NCI-H2107 treated with DMSO at 0.1 percent for 48 hours (cell line): Measurements from ENCODE around the gene AOPEP.

Experiments used
- DNase-seq: peaks from one replicate; lab custom pipeline; 2025; ENCODE audit not compliant: unreplicated experiment; lab: John Stamatoyannopoulos, UW

AOPEP gene

GRCh38 chr9:95075700-95076099 lies 349.2 kb downstream of the AOPEP start:
- no peak for DNase-seq

GRCh38 chr9:95076696-95077052 lies 350.2 kb downstream of the AOPEP start:
- DNase-seq, result no peak

- no peak for DNase-seq
Observed at GRCh38 chr9:95077053-95077765, 350.7 kb downstream of the AOPEP start.

GRCh38 chr9:95077766-95078370 lies 351.4 kb downstream of the AOPEP start:
- DNase-seq, result no peak

GRCh38 chr9:95078511-95078910 lies 352.0 kb downstream of the AOPEP start:
- no peak for DNase-seq

- no peak for DNase-seq
Observed at GRCh38 chr9:95078939-95079338, 352.4 kb downstream of the AOPEP start.

- no peak for DNase-seq
Observed at GRCh38 chr9:95079461-95079860, 353.0 kb downstream of the AOPEP start.

- no peak for DNase-seq
Observed at GRCh38 chr9:95080961-95081647, 354.6 kb downstream of the AOPEP start.

- no peak for DNase-seq
Observed at GRCh38 chr9:95081998-95082397, 355.5 kb downstream of the AOPEP start.

GRCh38 chr9:95082401-95083084 lies 356.0 kb downstream of the AOPEP start:
- no peak for DNase-seq

GRCh38 chr9:95083086-95083768 lies 356.7 kb downstream of the AOPEP start:
- DNase-seq, result no peak

- peak; percentile 24 for DNase-seq
Observed at GRCh38 chr9:95084254-95084934, 357.9 kb downstream of the AOPEP start.

- DNase-seq, result no peak
Observed at GRCh38 chr9:95085036-95085770, 358.7 kb downstream of the AOPEP start.

GRCh38 chr9:95085861-95086563 lies 359.5 kb downstream of the AOPEP start:
- peak; percentile 77 for DNase-seq

- DNase-seq, result no peak
Observed at GRCh38 chr9:95086564-95086955, 360.1 kb downstream of the AOPEP start.

GRCh38 chr9:95087659-95088242 lies 361.3 kb downstream of the AOPEP start:
- no peak for DNase-seq

- DNase-seq, result no peak
Observed at GRCh38 chr9:95088421-95089161, 362.1 kb downstream of the AOPEP start.
